Activated T-helper 17 cell treated with anti-CD3 and anti-CD28 coated beads, Interleukin-2, amount 50 U/mL, for 72 hours (primary cell): ENCODE measurements around the gene FAM83C. TPM values are rescaled to one million over a fixed set of nuclear protein-coding genes. Genes with fewer than 3 reads are reported as not detected.

Experiments
- ATAC-seq: fragments of 150-1000 bp; cut with Tn5 transposase; replicated peaks from 2 replicates; pipeline ENCODE4 v1.10.0; 2021; ENCODE audit warnings: mild to moderate bottlenecking, moderate library complexity
- H3K27ac Mint-ChIP-seq: one replicate; pipeline ENCODE4 v1.8.0; 2022; ENCODE audit warnings: mixed read lengths
- H3K27me3 Mint-ChIP-seq: one replicate; pipeline ENCODE4 v1.8.0; 2022; ENCODE audit warnings: mixed read lengths
- H3K36me3 Mint-ChIP-seq: one replicate; pipeline ENCODE4 v1.8.0; 2022; ENCODE audit warnings: low read depth, mild to moderate bottlenecking, mixed read lengths
- H3K4me1 Mint-ChIP-seq: one replicate; pipeline ENCODE4 v1.8.0; 2022; ENCODE audit warnings: mixed read lengths
- H3K4me3 Mint-ChIP-seq: one replicate; pipeline ENCODE4 v1.8.0; 2022; ENCODE audit warnings: mild to moderate bottlenecking, mixed read lengths
- H3K9me3 Mint-ChIP-seq: one replicate; pipeline ENCODE4 v1.8.0; 2022; ENCODE audit warnings: mixed read lengths
- total RNA-seq, 2 donors: library from RNA; stranded (reverse); gene quantifications; one replicate each; pipeline ENCODE4 v1.2.3, GENCODE V29; 2022

FAM83C gene
- total RNA-seq, 2 donors from 2014 or later = not detected

DNA sequence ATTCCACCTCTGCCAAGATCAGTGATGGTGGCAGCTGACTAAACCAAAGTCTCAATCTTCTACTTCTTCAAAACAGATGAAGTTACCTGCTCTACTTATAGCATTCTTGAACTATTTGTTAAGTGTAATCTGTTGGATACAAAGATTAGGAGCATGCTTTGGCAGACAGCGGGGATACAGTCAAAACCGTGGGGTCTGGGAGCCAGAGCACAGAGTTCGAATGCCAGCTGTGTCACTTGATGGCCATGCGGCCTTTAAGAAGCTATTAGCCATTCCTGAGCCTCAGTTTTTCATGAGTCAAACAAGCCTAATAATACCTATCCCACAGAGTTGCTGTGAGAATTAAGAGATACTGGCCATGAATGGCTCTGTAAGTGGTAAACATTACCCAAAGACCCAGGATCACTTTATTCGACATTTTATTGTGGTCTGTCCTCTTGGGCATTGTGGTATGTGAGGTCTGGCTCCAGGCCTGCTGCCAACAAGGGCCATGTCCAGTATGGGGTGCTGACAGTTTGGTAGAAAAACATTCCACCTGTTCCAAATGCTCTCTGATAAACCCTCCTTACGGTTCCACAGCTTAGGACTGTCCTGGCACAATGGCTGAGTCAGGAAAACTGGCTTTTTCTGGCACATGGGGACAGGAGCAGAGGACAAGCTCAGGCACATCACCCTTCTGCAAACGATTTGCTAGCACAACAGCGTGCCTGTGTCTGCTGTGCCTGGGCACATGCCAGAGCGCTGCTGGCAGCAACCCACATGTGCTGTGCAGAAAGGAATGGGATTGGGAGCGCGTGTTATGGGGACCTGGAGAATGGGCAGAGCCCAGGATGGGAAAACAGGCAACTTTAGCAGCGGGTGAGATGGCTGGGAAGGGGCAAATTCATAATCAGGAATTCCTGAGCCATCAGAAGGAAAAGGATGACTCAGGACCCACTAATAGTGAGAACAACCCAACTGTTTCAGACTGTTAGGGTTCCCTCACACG, 15.7 kb upstream of the FAM83C start:
- ATAC-seq = no peak
- peaks cover 15% of the 10 kb centered on the region for H3K36me3 Mint-ChIP-seq
- H3K9me3 Mint-ChIP-seq = no peaks in the 10 kb centered on the region
- H3K4me1 Mint-ChIP-seq = peaks cover 45% of the 10 kb centered on the region
- no peak overlapping the region for H3K4me3 Mint-ChIP-seq
- no peaks in the 10 kb centered on the region for H3K27me3 Mint-ChIP-seq
- peak overlapping the region; percentile 93 for H3K27ac Mint-ChIP-seq

- peaks cover 37% of the 10 kb centered on the region for H3K4me1 Mint-ChIP-seq
- H3K36me3 Mint-ChIP-seq = peaks cover 6% of the 10 kb centered on the region
- no peak for ATAC-seq
- no peaks in the 10 kb centered on the region for H3K27me3 Mint-ChIP-seq
- H3K4me3 Mint-ChIP-seq = peak overlapping the region; percentile 61
- peak overlapping the region; percentile 93 for H3K27ac Mint-ChIP-seq
- no peaks in the 10 kb centered on the region for H3K9me3 Mint-ChIP-seq
These were observed 14.8 kb upstream of the FAM83C start for GRCh38 chr20:35306931-35307517.

GRCh38 chr20:35305682-35306556, 13.7 kb upstream of the FAM83C start:
- H3K36me3 Mint-ChIP-seq = peaks cover 6% of the 10 kb centered on the region
- no peaks in the 10 kb centered on the region for H3K9me3 Mint-ChIP-seq
- H3K27ac Mint-ChIP-seq = peak overlapping the region; percentile 93
- peak; percentile 98 for ATAC-seq
- H3K4me1 Mint-ChIP-seq = peaks cover 32% of the 10 kb centered on the region
- H3K27me3 Mint-ChIP-seq = no peaks in the 10 kb centered on the region
- peak overlapping the region; percentile 61 for H3K4me3 Mint-ChIP-seq

DNA sequence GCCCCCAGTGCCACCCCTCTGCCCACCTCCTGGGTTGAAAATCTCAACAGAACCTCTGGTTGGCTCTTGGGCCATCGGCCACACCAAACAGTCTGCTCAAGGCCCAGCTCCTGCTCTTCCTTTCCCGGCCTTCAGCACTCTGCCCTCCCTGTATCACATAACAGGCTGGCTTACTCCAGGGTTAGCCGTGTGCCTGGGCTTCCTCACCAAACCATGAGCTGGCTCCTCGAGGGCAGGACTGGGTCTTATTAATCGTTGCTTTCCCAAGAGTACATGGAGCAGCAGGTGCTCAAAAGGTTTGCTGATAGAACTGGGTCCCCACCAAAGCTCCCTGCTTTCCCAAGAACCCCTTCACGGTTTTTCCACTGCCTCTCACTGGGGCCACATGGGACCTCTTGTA, 12.7 kb upstream of the FAM83C start:
- Mint-ChIP-seq H3K27me3 (no peaks in the 10 kb centered on the region), H3K4me3 (peak overlapping the region; percentile 61), H3K36me3 (peaks cover 2% of the 10 kb centered on the region), H3K27ac (peak overlapping the region; percentile 93), H3K4me1 (peaks cover 31% of the 10 kb centered on the region), H3K9me3 (no peaks in the 10 kb centered on the region)
- ATAC-seq = no peak

- H3K9me3 Mint-ChIP-seq = no peaks in the 10 kb centered on the region
- H3K4me3 Mint-ChIP-seq = peak overlapping the region; percentile 61
- H3K36me3 Mint-ChIP-seq = no peaks in the 10 kb centered on the region
- peak; percentile 50 for ATAC-seq
- no peaks in the 10 kb centered on the region for H3K27me3 Mint-ChIP-seq
- peaks cover 31% of the 10 kb centered on the region for H3K4me1 Mint-ChIP-seq
- H3K27ac Mint-ChIP-seq = peak overlapping the region; percentile 93
These were observed 11.7 kb upstream of the FAM83C start for GRCh38 chr20:35303735-35304491.

- Mint-ChIP-seq H3K27ac (peak overlapping the region; percentile 93), H3K27me3 (no peaks in the 10 kb centered on the region), H3K4me1 (peaks cover 31% of the 10 kb centered on the region), H3K4me3 (peak overlapping the region; percentile 61), H3K9me3 (no peaks in the 10 kb centered on the region), H3K36me3 (no peaks in the 10 kb centered on the region)
- no peak for ATAC-seq
These were observed 11.1 kb upstream of the FAM83C start for GRCh38 chr20:35303382-35303734.

DNA sequence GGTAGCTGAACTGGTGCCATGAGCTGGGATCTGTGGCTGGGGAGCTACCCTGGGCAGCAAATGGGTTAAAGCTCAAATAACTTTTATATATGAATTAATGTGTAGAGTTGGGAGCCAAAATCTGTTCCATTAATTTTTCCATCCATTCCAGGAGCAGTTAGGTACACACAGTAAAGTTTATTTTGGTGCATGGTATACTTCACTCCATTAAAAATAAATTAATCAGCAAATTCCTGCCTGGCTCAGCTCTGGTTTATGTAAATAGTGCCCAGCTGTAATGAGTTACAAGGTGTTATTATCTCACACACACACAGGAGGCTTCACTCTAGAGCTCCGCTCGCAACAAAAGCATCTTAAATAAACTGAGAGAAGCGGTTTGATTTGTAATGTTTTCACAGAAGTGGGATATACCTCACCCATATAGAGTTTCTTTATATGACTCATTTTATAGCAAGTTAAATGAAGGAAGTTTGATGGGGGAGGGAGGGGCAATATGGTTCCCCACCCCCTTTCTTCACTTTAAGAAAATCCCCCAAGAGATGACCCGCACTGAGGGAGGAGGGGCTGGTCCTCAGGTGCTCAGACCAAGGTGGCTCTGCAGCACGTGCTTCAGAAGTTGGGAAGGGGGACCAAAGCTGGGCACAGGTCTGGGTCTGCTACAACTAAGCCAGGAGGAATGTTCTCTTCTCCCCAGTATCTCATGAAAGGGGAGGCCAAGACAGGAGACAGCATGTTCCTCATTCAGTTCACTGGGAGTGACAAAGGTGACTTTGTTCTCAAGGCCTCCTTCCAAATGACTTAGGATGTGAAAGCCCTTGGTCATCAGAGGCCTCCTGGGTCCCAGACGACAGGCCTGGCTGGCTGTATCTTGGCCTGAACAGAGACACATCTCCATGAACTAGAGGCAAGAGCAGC, 10.5 kb upstream of the FAM83C start:
- H3K27me3 Mint-ChIP-seq = no peaks in the 10 kb centered on the region
- ATAC-seq = peak; percentile 12
- H3K9me3 Mint-ChIP-seq = no peaks in the 10 kb centered on the region
- no peaks in the 10 kb centered on the region for H3K36me3 Mint-ChIP-seq
- H3K4me1 Mint-ChIP-seq = peaks cover 31% of the 10 kb centered on the region
- peak overlapping the region; percentile 72 for H3K27ac Mint-ChIP-seq
- peak overlapping the region; percentile 23 for H3K4me3 Mint-ChIP-seq

- peaks cover 25% of the 10 kb centered on the region for H3K4me1 Mint-ChIP-seq
- no peak overlapping the region for H3K4me3 Mint-ChIP-seq
- no peaks in the 10 kb centered on the region for H3K27me3 Mint-ChIP-seq
- no peaks in the 10 kb centered on the region for H3K9me3 Mint-ChIP-seq
- H3K36me3 Mint-ChIP-seq = no peaks in the 10 kb centered on the region
- no peak for ATAC-seq
- no peak overlapping the region for H3K27ac Mint-ChIP-seq
These were observed 9.2 kb upstream of the FAM83C start for GRCh38 chr20:35301426-35301825.

GRCh38 chr20:35300469-35301262, 8.4 kb upstream of the FAM83C start:
- H3K36me3 Mint-ChIP-seq = no peaks in the 10 kb centered on the region
- peaks cover 18% of the 10 kb centered on the region for H3K4me1 Mint-ChIP-seq
- ATAC-seq = no peak
- no peaks in the 10 kb centered on the region for H3K27me3 Mint-ChIP-seq
- no peak overlapping the region for H3K4me3 Mint-ChIP-seq
- no peaks in the 10 kb centered on the region for H3K9me3 Mint-ChIP-seq
- H3K27ac Mint-ChIP-seq = no peak overlapping the region

DNA sequence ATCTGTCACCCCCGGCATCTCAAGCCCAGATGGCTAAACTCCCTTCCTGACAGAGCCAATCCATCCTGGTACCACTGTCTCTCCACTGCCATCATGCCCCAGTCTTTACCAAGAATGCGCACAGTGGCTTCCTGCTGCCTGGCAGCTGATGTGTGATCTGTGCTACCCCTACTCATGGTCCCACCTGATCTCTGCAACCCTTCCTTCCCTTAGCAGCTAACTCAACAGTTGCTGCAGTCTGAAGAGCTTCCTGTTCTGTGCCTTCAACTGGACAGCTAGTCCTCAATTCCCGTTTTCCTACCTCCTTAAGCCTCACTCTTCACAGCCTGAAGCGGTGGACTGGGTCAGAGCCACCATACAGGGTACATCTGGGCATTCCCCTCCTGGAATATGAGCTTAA, 7.6 kb upstream of the FAM83C start:
- no peaks in the 10 kb centered on the region for H3K9me3 Mint-ChIP-seq
- H3K4me1 Mint-ChIP-seq = peaks cover 9% of the 10 kb centered on the region
- peak overlapping the region; percentile 23 for H3K27ac Mint-ChIP-seq
- H3K4me3 Mint-ChIP-seq = no peak overlapping the region
- H3K36me3 Mint-ChIP-seq = no peaks in the 10 kb centered on the region
- no peak for ATAC-seq
- peaks cover 4% of the 10 kb centered on the region for H3K27me3 Mint-ChIP-seq

DNA sequence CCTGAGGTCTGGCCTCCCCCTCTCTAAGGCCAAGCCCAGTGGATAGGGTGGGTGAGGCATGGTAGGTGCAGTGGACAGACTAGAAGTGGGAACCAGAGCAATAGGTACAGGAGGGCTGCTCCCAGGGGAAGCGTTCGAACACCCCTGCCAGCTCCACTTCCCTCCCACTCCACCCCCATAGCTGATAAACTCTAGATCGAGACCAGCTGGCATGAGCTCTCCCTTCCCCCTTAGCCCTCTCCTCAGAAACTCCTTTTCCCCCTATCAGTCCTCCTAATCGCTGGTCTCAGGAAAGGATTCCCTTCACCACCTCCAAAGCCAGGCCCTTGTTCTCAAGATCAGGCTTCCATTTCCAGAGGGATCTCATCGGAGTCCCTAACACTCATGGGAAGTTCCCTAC, 6.0 kb upstream of the FAM83C start:
- Mint-ChIP-seq H3K27me3 (peaks cover 4% of the 10 kb centered on the region), H3K27ac (no peak overlapping the region), H3K36me3 (no peaks in the 10 kb centered on the region), H3K4me3 (no peak overlapping the region), H3K9me3 (no peaks in the 10 kb centered on the region), H3K4me1 (no peaks in the 10 kb centered on the region)
- ATAC-seq = no peak

DNA sequence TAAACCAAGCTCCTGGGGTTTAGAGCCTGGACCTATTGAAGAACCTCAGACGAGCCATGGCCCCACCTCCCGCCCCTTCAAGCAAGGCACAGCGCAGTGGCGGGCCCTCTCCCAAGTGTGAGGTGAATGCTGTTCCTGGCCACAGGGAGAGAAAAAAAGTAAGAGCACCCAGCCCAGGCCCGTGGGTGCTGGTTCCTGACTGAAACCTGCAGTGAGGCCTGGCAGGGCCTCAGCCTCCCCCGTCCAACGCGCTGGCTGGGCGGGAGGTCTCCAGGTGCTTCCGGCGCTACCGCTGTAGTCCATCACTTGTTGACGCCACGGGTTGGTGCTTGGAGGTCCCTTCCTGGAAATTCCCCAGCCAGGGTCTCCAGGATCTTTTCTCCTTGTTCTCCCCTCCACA, 5.5 kb upstream of the FAM83C start:
- Mint-ChIP-seq H3K9me3 (no peaks in the 10 kb centered on the region), H3K4me1 (no peaks in the 10 kb centered on the region), H3K27me3 (peaks cover 6% of the 10 kb centered on the region), H3K4me3 (no peak overlapping the region), H3K27ac (no peak overlapping the region), H3K36me3 (no peaks in the 10 kb centered on the region)
- ATAC-seq = no peak
